HepG2 (cell line): ENCODE data around the gene ZNF134. TPM values are rescaled to one million over a fixed set of nuclear protein-coding genes. Genes with fewer than 3 reads are reported as not detected.

Source experiments
- EED ChIP-seq: sonication (generic); formaldehyde crosslinking; IDR thresholded peaks from 2 replicates; pipeline ENCODE4 v1.5.0; 2020; ENCODE audit warnings: mild to moderate bottlenecking, missing genetic modification reagents
- ELF4 ChIP-seq: sonication (generic); formaldehyde crosslinking; IDR thresholded peaks from 2 replicates; pipeline ENCODE4 v1.5.0; 2020; ENCODE audit warnings: missing genetic modification reagents, mild to moderate bottlenecking, moderate library complexity, borderline replicate concordance
- GATAD1 ChIP-seq: IDR thresholded peaks from 2 replicates; pipeline ENCODE4 v1.6.1; 2016; ENCODE audit warnings: missing genetic modification reagents, missing compliant biosample characterization
- HNF4A ChIP-seq: sonication (generic); formaldehyde crosslinking; IDR thresholded peaks from 2 replicates; pipeline ENCODE4 v1.4.0; 2020; ENCODE audit warnings: missing genetic modification reagents
- HNRNPL ChIP-seq: fragments of 200-400 bp; formaldehyde crosslinking; IDR thresholded peaks from 2 replicates; pipeline ENCODE4 v1.6.1; 2017; ENCODE audit warnings: mild to moderate bottlenecking, low read depth, low read length
- HOXA5 ChIP-seq: sonication (generic); formaldehyde crosslinking; IDR thresholded peaks from 2 replicates; pipeline ENCODE4 v1.4.0; 2020; ENCODE audit warnings: missing genetic modification reagents
- MAFF ChIP-seq: IDR thresholded peaks from 2 replicates; pipeline ENCODE4 v1.6.1; 2011; ENCODE audit warnings: low read depth, low read length, improper control_type of control experiment
- NPAS2 ChIP-seq: sonication (generic); formaldehyde crosslinking; IDR thresholded peaks from 2 replicates; pipeline ENCODE4 v1.8.0; 2022; ENCODE audit warnings: mild to moderate bottlenecking, missing genetic modification reagents, borderline replicate concordance
- SIN3B ChIP-seq: fragments of 150-350 bp; IDR thresholded peaks from 2 replicates; pipeline ENCODE4 v1.6.1; 2014; ENCODE audit warnings: low read length
- THAP11 ChIP-seq: IDR thresholded peaks from 2 replicates; pipeline ENCODE4 v1.6.1; 2016; ENCODE audit warnings: missing biosample characterization, missing genetic modification reagents
- WIZ ChIP-seq: sonication (generic); formaldehyde crosslinking; IDR thresholded peaks from 2 replicates; pipeline ENCODE4 v1.5.1; 2020; ENCODE audit warnings: mild to moderate bottlenecking, missing genetic modification reagents
- YY1 ChIP-seq: IDR thresholded peaks from 2 replicates; pipeline ENCODE4 v1.6.1; 2011; ENCODE audit warnings: low read length, low read depth, moderate library complexity, mild to moderate bottlenecking; ENCODE audit not compliant: insufficient read depth, insufficient replicate concordance
- ZNF121 ChIP-seq: sonication (generic); formaldehyde crosslinking; IDR thresholded peaks from 2 replicates; pipeline ENCODE4 v1.5.0; 2020; ENCODE audit warnings: mild to moderate bottlenecking, missing genetic modification reagents
- ZNF30 ChIP-seq: sonication (generic); formaldehyde crosslinking; IDR thresholded peaks from 2 replicates; pipeline ENCODE4 v1.5.0; 2020; ENCODE audit warnings: mild to moderate bottlenecking, missing genetic modification reagents
- ZNF430 ChIP-seq: sonication (generic); formaldehyde crosslinking; IDR thresholded peaks from 2 replicates; pipeline ENCODE4 v1.9.0; 2021; ENCODE audit warnings: mild to moderate bottlenecking, missing genetic modification reagents
- ZNF44 ChIP-seq: sonication (generic); formaldehyde crosslinking; IDR thresholded peaks from 2 replicates; pipeline ENCODE4 v1.5.1; 2020; ENCODE audit warnings: mild to moderate bottlenecking, missing genetic modification reagents
- ZNF589 ChIP-seq: sonication (generic); formaldehyde crosslinking; conservative IDR thresholded peaks from 2 replicates; pipeline ENCODE4 v1.8.0; 2022; ENCODE audit warnings: mild to moderate bottlenecking, moderate library complexity, missing genetic modification reagents
- ZNF75D ChIP-seq: sonication (generic); formaldehyde crosslinking; IDR thresholded peaks from 2 replicates; pipeline ENCODE4 v1.8.1; 2023; ENCODE audit warnings: missing genetic modification reagents, mild to moderate bottlenecking, borderline replicate concordance
- ZNF768 ChIP-seq: sonication (generic); formaldehyde crosslinking; IDR thresholded peaks from 2 replicates; pipeline ENCODE4 v1.4.0; 2020; ENCODE audit warnings: missing genetic modification reagents
- polyA plus RNA-seq, 8 experiments: library from polyadenylated mRNA; depleted of rRNA in 3 of 8; stranded (reverse) in 7 of 8; unstranded in 1 of 8; fragments of >200 nt; fragmentation: Illumina TruSeq in 4 of 8; extraction: Trizol in 4 of 8; gene quantifications; 2 replicates each; pipeline versions ENCODE4 v1.2.1 to v1.2.3, GENCODE V29; 2011 to 2016; ENCODE audit warnings: low read depth in 4 of 8, missing spikeins in 1 of 8, mixed read lengths in 1 of 8; ENCODE audit not compliant: insufficient read depth in 1 of 8
- total RNA-seq, 5 experiments: library from RNA; depleted of rRNA; stranded (reverse); fragments of >200 nt; fragmentation: Illumina TruSeq; extraction: Trizol; gene quantifications; 2 replicates each; pipeline ENCODE4 v1.2.3, GENCODE V29; 2016; ENCODE audit warnings: low read depth in 1 of 5
- TF ChIP-seq, protein P1 (sequence below): sonication (generic); formaldehyde crosslinking; IDR thresholded peaks from 2 replicates; pipeline ENCODE4 v1.8.1; 2022; ENCODE audit warnings: mild to moderate bottlenecking, missing genetic modification reagents
- TF ChIP-seq, protein P2 (sequence below): sonication (generic); formaldehyde crosslinking; IDR thresholded peaks from 2 replicates; pipeline ENCODE4 v1.4.0; 2020; ENCODE audit warnings: missing genetic modification reagents, mild to moderate bottlenecking, borderline replicate concordance
- TF ChIP-seq, protein P3 (sequence below): sonication (generic); formaldehyde crosslinking; IDR thresholded peaks from 2 replicates; pipeline ENCODE4 v1.4.0; 2020; ENCODE audit warnings: mild to moderate bottlenecking, missing genetic modification reagents, borderline replicate concordance
- TF ChIP-seq, protein P4 (sequence below): sonication (generic); formaldehyde crosslinking; IDR thresholded peaks from 2 replicates; pipeline ENCODE4 v1.4.0; 2020; ENCODE audit warnings: mild to moderate bottlenecking, missing genetic modification reagents

The ZNF134 gene
- total and polyA plus RNA-seq, 2 of the 13 experiments (the other 11 are each of a cell fraction or from before 2014, with no cell fraction given), result 6.8 to 17.1 TPM

DNA sequence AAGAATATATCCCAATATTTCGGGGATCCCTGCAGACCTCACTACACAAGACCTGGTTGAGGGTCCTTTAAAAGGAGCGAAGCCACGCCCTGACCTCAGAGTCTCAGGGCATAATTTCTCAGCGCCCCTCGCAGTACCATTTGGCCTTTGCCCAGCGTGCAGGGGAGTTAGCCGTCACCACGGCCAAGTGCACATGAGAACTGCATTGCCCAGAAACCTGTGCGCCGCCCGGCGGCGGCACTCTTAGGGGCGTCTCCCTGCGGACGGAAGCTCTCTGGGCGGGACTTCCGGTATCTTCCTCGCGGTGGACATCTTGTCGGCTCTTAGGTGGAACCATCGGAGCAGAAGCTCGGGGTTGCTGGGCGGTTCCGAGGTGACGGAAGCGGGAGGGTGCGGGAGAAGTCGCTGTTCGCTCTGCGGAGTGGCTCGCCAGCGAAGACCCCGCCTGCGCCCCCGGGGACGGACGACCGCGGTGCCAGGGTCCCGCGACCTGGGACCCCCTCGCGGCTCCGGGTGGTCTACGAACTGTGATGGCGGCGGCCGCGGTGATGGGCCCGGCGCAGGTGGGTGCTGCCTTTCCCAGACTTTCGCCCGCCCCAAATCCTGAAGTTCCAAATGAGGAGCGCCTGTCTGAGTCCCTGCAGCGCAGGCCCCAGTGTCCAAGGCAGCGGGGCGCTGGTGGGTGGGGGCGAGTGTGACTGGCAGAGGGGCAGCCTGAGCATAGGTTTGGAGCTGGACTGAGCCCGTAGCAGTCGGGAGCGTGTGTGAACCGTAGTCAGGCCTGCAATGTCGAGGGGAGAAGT is at the start of gene ZNF134 (continued):
- TF ChIP-seq, protein P1, sequence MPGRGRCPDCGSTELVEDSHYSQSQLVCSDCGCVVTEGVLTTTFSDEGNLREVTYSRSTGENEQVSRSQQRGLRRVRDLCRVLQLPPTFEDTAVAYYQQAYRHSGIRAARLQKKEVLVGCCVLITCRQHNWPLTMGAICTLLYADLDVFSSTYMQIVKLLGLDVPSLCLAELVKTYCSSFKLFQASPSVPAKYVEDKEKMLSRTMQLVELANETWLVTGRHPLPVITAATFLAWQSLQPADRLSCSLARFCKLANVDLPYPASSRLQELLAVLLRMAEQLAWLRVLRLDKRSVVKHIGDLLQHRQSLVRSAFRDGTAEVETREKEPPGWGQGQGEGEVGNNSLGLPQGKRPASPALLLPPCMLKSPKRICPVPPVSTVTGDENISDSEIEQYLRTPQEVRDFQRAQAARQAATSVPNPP (CRISPR knock-in tag), result peak; percentile 47; the same call in 1 of the 2 replicates
- TF ChIP-seq, protein P2, sequence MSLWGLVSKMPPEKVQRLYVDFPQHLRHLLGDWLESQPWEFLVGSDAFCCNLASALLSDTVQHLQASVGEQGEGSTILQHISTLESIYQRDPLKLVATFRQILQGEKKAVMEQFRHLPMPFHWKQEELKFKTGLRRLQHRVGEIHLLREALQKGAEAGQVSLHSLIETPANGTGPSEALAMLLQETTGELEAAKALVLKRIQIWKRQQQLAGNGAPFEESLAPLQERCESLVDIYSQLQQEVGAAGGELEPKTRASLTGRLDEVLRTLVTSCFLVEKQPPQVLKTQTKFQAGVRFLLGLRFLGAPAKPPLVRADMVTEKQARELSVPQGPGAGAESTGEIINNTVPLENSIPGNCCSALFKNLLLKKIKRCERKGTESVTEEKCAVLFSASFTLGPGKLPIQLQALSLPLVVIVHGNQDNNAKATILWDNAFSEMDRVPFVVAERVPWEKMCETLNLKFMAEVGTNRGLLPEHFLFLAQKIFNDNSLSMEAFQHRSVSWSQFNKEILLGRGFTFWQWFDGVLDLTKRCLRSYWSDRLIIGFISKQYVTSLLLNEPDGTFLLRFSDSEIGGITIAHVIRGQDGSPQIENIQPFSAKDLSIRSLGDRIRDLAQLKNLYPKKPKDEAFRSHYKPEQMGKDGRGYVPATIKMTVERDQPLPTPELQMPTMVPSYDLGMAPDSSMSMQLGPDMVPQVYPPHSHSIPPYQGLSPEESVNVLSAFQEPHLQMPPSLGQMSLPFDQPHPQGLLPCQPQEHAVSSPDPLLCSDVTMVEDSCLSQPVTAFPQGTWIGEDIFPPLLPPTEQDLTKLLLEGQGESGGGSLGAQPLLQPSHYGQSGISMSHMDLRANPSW (CRISPR knock-in tag), result peak; percentile 39; the same call in 1 of the 2 replicates
- TF ChIP-seq THAP11 (CRISPR knock-in tag), result peak; percentile 98
- 0 out of 2 replicates have a peak, but pooled peaks have one; percentile 35 for TF ChIP-seq ZNF30 (CRISPR knock-in tag)
- TF ChIP-seq ZNF768, result peak; percentile 54; the same call in 1 of the 2 replicates
- TF ChIP-seq HNRNPL, result no peak
- 0 out of 2 replicates have a peak, but pooled peaks have one; percentile 26 for TF ChIP-seq ZNF44 (CRISPR knock-in tag)
- TF ChIP-seq, protein P3, sequence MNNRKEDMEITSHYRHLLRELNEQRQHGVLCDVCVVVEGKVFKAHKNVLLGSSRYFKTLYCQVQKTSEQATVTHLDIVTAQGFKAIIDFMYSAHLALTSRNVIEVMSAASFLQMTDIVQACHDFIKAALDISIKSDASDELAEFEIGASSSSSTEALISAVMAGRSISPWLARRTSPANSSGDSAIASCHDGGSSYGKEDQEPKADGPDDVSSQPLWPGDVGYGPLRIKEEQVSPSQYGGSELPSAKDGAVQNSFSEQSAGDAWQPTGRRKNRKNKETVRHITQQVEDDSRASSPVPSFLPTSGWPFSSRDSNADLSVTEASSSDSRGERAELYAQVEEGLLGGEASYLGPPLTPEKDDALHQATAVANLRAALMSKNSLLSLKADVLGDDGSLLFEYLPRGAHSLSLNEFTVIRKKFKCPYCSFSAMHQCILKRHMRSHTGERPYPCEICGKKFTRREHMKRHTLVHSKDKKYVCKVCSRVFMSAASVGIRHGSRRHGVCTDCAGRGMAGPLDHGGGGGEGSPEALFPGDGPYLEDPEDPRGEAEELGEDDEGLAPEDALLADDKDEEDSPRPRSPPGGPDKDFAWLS (CRISPR knock-in tag), result peak; percentile 51; the same call in 1 of the 2 replicates
- peak; percentile 84 for TF ChIP-seq GATAD1 (CRISPR knock-in tag)
- no peak for TF ChIP-seq ZNF75D (CRISPR knock-in tag)
- TF ChIP-seq HOXA5 (CRISPR knock-in tag), result 0 out of 2 replicates have a peak, but pooled peaks have one; percentile 65
- no peak for TF ChIP-seq NPAS2 (CRISPR knock-in tag)
- TF ChIP-seq WIZ (CRISPR knock-in tag), result no peak
- no peak for TF ChIP-seq ZNF589 (CRISPR knock-in tag)
- 0 out of 2 replicates have a peak, but pooled peaks have one; percentile 24 for TF ChIP-seq ZNF121 (CRISPR knock-in tag)
- TF ChIP-seq, protein P4, sequence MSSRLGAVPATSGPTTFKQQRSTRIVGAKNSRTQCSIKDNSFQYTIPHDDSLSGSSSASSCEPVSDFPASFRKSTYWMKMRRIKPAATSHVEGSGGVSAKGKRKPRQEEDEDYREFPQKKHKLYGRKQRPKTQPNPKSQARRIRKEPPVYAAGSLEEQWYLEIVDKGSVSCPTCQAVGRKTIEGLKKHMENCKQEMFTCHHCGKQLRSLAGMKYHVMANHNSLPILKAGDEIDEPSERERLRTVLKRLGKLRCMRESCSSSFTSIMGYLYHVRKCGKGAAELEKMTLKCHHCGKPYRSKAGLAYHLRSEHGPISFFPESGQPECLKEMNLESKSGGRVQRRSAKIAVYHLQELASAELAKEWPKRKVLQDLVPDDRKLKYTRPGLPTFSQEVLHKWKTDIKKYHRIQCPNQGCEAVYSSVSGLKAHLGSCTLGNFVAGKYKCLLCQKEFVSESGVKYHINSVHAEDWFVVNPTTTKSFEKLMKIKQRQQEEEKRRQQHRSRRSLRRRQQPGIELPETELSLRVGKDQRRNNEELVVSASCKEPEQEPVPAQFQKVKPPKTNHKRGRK, result no peak
- peak; percentile 89 for TF ChIP-seq EED (CRISPR knock-in tag)
- peak; percentile 93 for TF ChIP-seq YY1
- peak; percentile 44 for TF ChIP-seq HNF4A (CRISPR knock-in tag)
- TF ChIP-seq ELF4, result 0 out of 2 replicates have a peak, but pooled peaks have one; percentile 44
- peak; percentile 42; the same call in 1 of the 2 replicates for TF ChIP-seq ZNF430 (CRISPR knock-in tag)
- TF ChIP-seq MAFF, result no peak
- peak; percentile 40; the same call in 1 of the 2 replicates for TF ChIP-seq SIN3B
